Epithelial cell of prostate (primary cell): ENCODE data around the gene CTXN2.
A peak's percentile ranks its signal among the peaks of the same experiment; 100 is the strongest.

ENCODE experiments used
- DNase-seq: peaks from one replicate; pipeline ENCODE4 v3.0.0-alpha.2; 2011; ENCODE audit warnings: low read depth, low spot score
- H3K27ac ChIP-seq: fragments of 450-650 bp; 2 replicates; pipeline ENCODE4 v1.5.1; 2017; ENCODE audit warnings: mild to moderate bottlenecking

The CTXN2 gene

GRCh38 chr15:48191574-48192225, at the start of gene CTXN2:
TSS of gene CTXN2 (plus strand) at chr15:48191665. CDS start at chr15:48201301, 9,636 bp downstream.
- DNase-seq, result no peak
- no peak within 1 kb of the TSS for H3K27ac ChIP-seq

- peak; percentile 12 for DNase-seq
- H3K27ac ChIP-seq, result peak overlapping the region; percentile 75
Measured at GRCh38 chr15:48143856-48144255, 47.6 kb upstream of the CTXN2 start.

- peak overlapping the region; percentile 75 for H3K27ac ChIP-seq
- DNase-seq, result no peak
Measured at GRCh38 chr15:48144889-48145288, 46.6 kb upstream of the CTXN2 start.

GRCh38 chr15:48145923-48146322, 45.5 kb upstream of the CTXN2 start:
- DNase-seq, result no peak
- peak overlapping the region; percentile 75 for H3K27ac ChIP-seq

- DNase-seq, result no peak
- no peak overlapping the region for H3K27ac ChIP-seq
Measured at GRCh38 chr15:48147358-48147757, 44.1 kb upstream of the CTXN2 start.

GRCh38 chr15:48149858-48150257, 41.6 kb upstream of the CTXN2 start:
- DNase-seq, result peak; percentile 14
- H3K27ac ChIP-seq, result peak overlapping the region; percentile 95

- DNase-seq, result no peak
- H3K27ac ChIP-seq, result no peak overlapping the region
Measured at GRCh38 chr15:48153526-48153925, 37.9 kb upstream of the CTXN2 start.

- no peak for DNase-seq
- no peak overlapping the region for H3K27ac ChIP-seq
Measured at GRCh38 chr15:48168616-48169015, 22.8 kb upstream of the CTXN2 start.

GRCh38 chr15:48170981-48171380, 20.5 kb upstream of the CTXN2 start:
- no peak overlapping the region for H3K27ac ChIP-seq

GRCh38 chr15:48175126-48175525, 16.3 kb upstream of the CTXN2 start:
- DNase-seq, result no peak
- no peak overlapping the region for H3K27ac ChIP-seq

More at GRCh38 chr15:48170981-48171380, 20.5 kb upstream of the CTXN2 start:
- no peak for DNase-seq

GRCh38 chr15:48176112-48176511, 15.4 kb upstream of the CTXN2 start:
- no peak overlapping the region for H3K27ac ChIP-seq
- no peak for DNase-seq

- H3K27ac ChIP-seq, result no peak overlapping the region
- no peak for DNase-seq
Measured at GRCh38 chr15:48176957-48177356, 14.5 kb upstream of the CTXN2 start.

GRCh38 chr15:48177383-48177765, 14.1 kb upstream of the CTXN2 start:
- DNase-seq, result no peak
- H3K27ac ChIP-seq, result peak overlapping the region; percentile 19

- peak within 1 kb of the TSS; percentile 19 for H3K27ac ChIP-seq
- DNase-seq, result no peak
Measured at GRCh38 chr15:48177766-48178647, 13.5 kb upstream of the CTXN2 start, which contains the start of gene MYEF2. TSS of gene MYEF2 (minus strand) at chr15:48178295. CDS start at chr15:48178237, 58 bp downstream.

- no peak for DNase-seq
- no peak overlapping the region for H3K27ac ChIP-seq
Measured at GRCh38 chr15:48178648-48178931, 12.9 kb upstream of the CTXN2 start.

GRCh38 chr15:48182749-48183148, 8.7 kb upstream of the CTXN2 start:
- DNase-seq, result no peak
- H3K27ac ChIP-seq, result no peak overlapping the region

- no peak overlapping the region for H3K27ac ChIP-seq
- DNase-seq, result no peak
Measured at GRCh38 chr15:48185529-48185928, 5.9 kb upstream of the CTXN2 start.

GRCh38 chr15:48186271-48186670, 5.2 kb upstream of the CTXN2 start:
- DNase-seq, result no peak
- H3K27ac ChIP-seq, result no peak overlapping the region

GRCh38 chr15:48190932-48191573, 412 bp upstream of the CTXN2 start:
- no peak overlapping the region for H3K27ac ChIP-seq
- DNase-seq, result no peak

- no peak overlapping the region for H3K27ac ChIP-seq
Measured at GRCh38 chr15:48202068-48202467, 10.6 kb downstream of the CTXN2 start.

GRCh38 chr15:48205981-48206380, 14.5 kb downstream of the CTXN2 start, which contains the start of gene SLC12A1:
TSS of gene SLC12A1 (plus strand) at chr15:48206302. CDS start at chr15:48207720, 1,418 bp downstream.
- no peak for DNase-seq
- H3K27ac ChIP-seq, result no peak within 1 kb of the TSS

More at GRCh38 chr15:48202068-48202467, 10.6 kb downstream of the CTXN2 start:
- no peak for DNase-seq
